Ovary (tissue), 3 donors: ENCODE data around the gene S100A16.

Experiments used
- CTCF ChIP-seq, 3 donors: fragments of 450-650 bp in 2 of 3; fragments of 200-600 bp in 1 of 3; IDR thresholded peaks; one replicate each; pipeline versions ENCODE4 v1.5.1 to v1.8.0; 2016 to 2022; ENCODE audit warnings: antibody characterized with exemption in 3 of 3, mild to moderate bottlenecking in 1 of 3
- EP300 ChIP-seq: sonication (generic); formaldehyde crosslinking; IDR thresholded peaks from one replicate; pipeline ENCODE4 v1.6.1; 2017; ENCODE audit warnings: antibody characterized with exemption
- POLR2A ChIP-seq: fragments of 450-650 bp; IDR thresholded peaks from one replicate; pipeline ENCODE4 v1.6.1; 2017; ENCODE audit warnings: antibody characterized with exemption, mild to moderate bottlenecking, moderate library complexity
- donor health status: DM: no; HTN: no; CAD: no.

GRCh38 chr1:153655333-153655732 lies 42.4 kb upstream of the S100A16 start:
- TF ChIP-seq CTCF (IDR thresholded peaks at IDR 0.05) (no peak), EP300 (no peak), POLR2A (no peak)
